ENCODE data around the gene SACS. TPM values are rescaled to one million over a fixed set of nuclear protein-coding genes. Genes with fewer than 3 reads are reported as not detected.
A peak's percentile ranks its signal among the peaks of the same experiment; 100 is the strongest.

Gene SACS
- total and polyA plus RNA-seq, 2 of the 4 experiments (the other 2 are of a cell fraction): 14.7 to 121 TPM

GRCh38 chr13:23466144-23467002 lies 32.9 kb upstream of the SACS start (continued):
- TF ChIP-seq RFX5 (IDR thresholded peaks at IDR 0.05; ENCODE audit: low read depth, low read length): no peak
- TF ChIP-seq NFE2L2 (IDR thresholded peaks at IDR 0.05; ENCODE audit: low read depth, low read length): no peak
- 0 out of 2 replicates have a peak, but pooled peaks have one; percentile 11 for TF ChIP-seq CEBPB (IDR thresholded peaks at IDR 0.05; ENCODE audit: low read depth, low read length)

GRCh38 chr13:23463661-23464060 lies 30.2 kb upstream of the SACS start:
- BruUV-seq (replicated peaks): no TSS peak
- ChIA-PET CTCF (no interaction called here), POLR2A (ENCODE audit: unreplicated experiment) (no interaction called here)
- Histone ChIP-seq H4K20me1 (ENCODE audit: insufficient read depth, low read length) (no peaks in the 10 kb centered on the region), H3K4me1 (ENCODE audit: control insufficient read depth, insufficient read depth, low read length) (peaks cover 14% of the 10 kb centered on the region), H3K56ac (ENCODE audit: extremely low read depth, insufficient read depth, low read length) (no peak overlapping the region), H3K9me1 (ENCODE audit: insufficient read depth, low read length) (peaks cover 7% of the 10 kb centered on the region), H2BK15ac (ENCODE audit: low read depth, low read length) (peak overlapping the region; percentile 38; the same call in 1 of the 3 replicates), H2BK20ac (ENCODE audit: low read depth, low read length) (peak overlapping the region; percentile 32; the same call in 1 of the 2 replicates), H3K4me3 (ENCODE audit: insufficient read depth, low read depth, low read length) (no peak overlapping the region), H3K9ac (ENCODE audit: low read depth, low read length) (no peak overlapping the region), H4K91ac (ENCODE audit: insufficient read depth, low read depth, low read length) (no peak overlapping the region), H3K18ac (ENCODE audit: low read depth, low read length) (no peak overlapping the region), H3K14ac (replicated peaks; ENCODE audit: low read depth, low read length) (no peak overlapping the region), H3K9me3 (ENCODE audit: control insufficient read depth, insufficient read depth, low read length) (no peaks in the 10 kb centered on the region), H3K79me1 (ENCODE audit: low read depth in 1 of 2, low read length in 2 of 2) (peaks cover 0 to 8% of the 10 kb centered on the region in 2 experiments; a peak in 2 of 4 replicates), H3K4ac (ENCODE audit: low read depth, low read length) (no peak overlapping the region), H3K36me3 (ENCODE audit: control insufficient read depth, insufficient read depth, low read length) (no peaks in the 10 kb centered on the region), H2AK9ac (replicated peaks; ENCODE audit: low read depth, low read length, poor library complexity) (no peak overlapping the region), H3K27ac (ENCODE audit: insufficient read depth, low read length) (no peak overlapping the region), H2AK5ac (ENCODE audit: low read depth, low read length) (peak overlapping the region; percentile 17; the same call in 1 of the 2 replicates), H3K4me2 (ENCODE audit: low read depth, low read length) (no peak overlapping the region), H2AFZ (replicated peaks; ENCODE audit: low read length, poor library complexity) (no peak overlapping the region), H2BK120ac (ENCODE audit: low read depth, low read length) (no peak overlapping the region), H3K23ac (ENCODE audit: low read depth, low read length) (no peak overlapping the region), H3K27me3 (ENCODE audit: control insufficient read depth, insufficient read depth, low read length) (no peaks in the 10 kb centered on the region), H4K8ac (ENCODE audit: low read depth in 2 of 2, low read length in 2 of 2) (no peak overlapping the region), H4K5ac (ENCODE audit: low read depth, low read length) (no peak overlapping the region), H2BK5ac (ENCODE audit: low read depth, low read length, poor library complexity, severe bottlenecking) (no peak overlapping the region)
- no peak for TF ChIP-seq RFX5 (IDR thresholded peaks at IDR 0.05; ENCODE audit: low read depth, low read length)
- TF ChIP-seq MAZ (IDR thresholded peaks at IDR 0.05; ENCODE audit: borderline replicate concordance, low read depth, low read length): no peak
- no peak for TF ChIP-seq BHLHE40 (IDR thresholded peaks at IDR 0.05; ENCODE audit: low read depth, low read length)
- WGBS, 2 experiments (ENCODE audit: extremely low coverage in 2 of 2, insufficient read length in 1 of 2): 94% methylated on average over 3 of the region's 4 CpGs; no CpG with 5 or more reads in 1 of the 2 experiments
- dilution Hi-C loops (cut with HindIII; ENCODE audit: low sequenced_read_pairs, unreplicated experiment): no loop called here
- in situ Hi-C loops (cut with MboI; ENCODE audit: low sequenced_read_pairs): no loop called here
- DNase-seq (no peak), ATAC-seq (ENCODE audit: low read depth) (no peak)
- intact Hi-C loops (cut with micrococcal nuclease): no loop called here

Data from IMR-90 (cell line).